Neural crest cell (in vitro differentiated cells): ENCODE data around the gene TOP3A. TPM values are rescaled to one million over a fixed set of nuclear protein-coding genes. Genes with fewer than 3 reads are reported as not detected.
A peak's percentile ranks its signal among the peaks of the same experiment; 100 is the strongest.

Experiments used
- DNase-seq: peaks from one replicate; pipeline ENCODE4 v3.0.0; 2021; ENCODE audit warnings: low read depth, mixed read lengths, low spot score
- H3K27ac Mint-ChIP-seq: one replicate; pipeline ENCODE4 v1.8.0; 2021; ENCODE audit warnings: mild to moderate bottlenecking, mixed read lengths; ENCODE audit not compliant: unreplicated experiment
- H3K27me3 Mint-ChIP-seq: 2 replicates; pipeline ENCODE4 v1.8.0; 2021; ENCODE audit warnings: low read depth, mild to moderate bottlenecking, mixed read lengths
- H3K36me3 Mint-ChIP-seq: 2 replicates; pipeline ENCODE4 v1.8.0; 2021; ENCODE audit warnings: low read depth, mild to moderate bottlenecking, mixed read lengths
- H3K4me1 Mint-ChIP-seq: 2 replicates; pipeline ENCODE4 v1.8.0; 2021; ENCODE audit warnings: mixed read lengths
- H3K4me3 Mint-ChIP-seq: one replicate; pipeline ENCODE4 v1.8.0; 2021; ENCODE audit warnings: mild to moderate bottlenecking, mixed read lengths
- H3K9me3 Mint-ChIP-seq: 2 replicates; pipeline ENCODE4 v1.8.0; 2021; ENCODE audit warnings: mixed read lengths
- total RNA-seq: library from RNA; stranded (reverse); gene quantifications from 2 replicates; pipeline ENCODE4 v1.2.1, GENCODE V29; 2021
- TF ChIP-seq, protein P1 (sequence below): fragments of 200-600 bp; sonication (generic); conservative IDR thresholded peaks from 2 replicates; pipeline ENCODE4 v1.5.0; 2021; ENCODE audit warnings: antibody characterized with exemption, mild to moderate bottlenecking

TOP3A gene
- total RNA-seq, 1 donor from 2014 or later: 107 TPM

DNA sequence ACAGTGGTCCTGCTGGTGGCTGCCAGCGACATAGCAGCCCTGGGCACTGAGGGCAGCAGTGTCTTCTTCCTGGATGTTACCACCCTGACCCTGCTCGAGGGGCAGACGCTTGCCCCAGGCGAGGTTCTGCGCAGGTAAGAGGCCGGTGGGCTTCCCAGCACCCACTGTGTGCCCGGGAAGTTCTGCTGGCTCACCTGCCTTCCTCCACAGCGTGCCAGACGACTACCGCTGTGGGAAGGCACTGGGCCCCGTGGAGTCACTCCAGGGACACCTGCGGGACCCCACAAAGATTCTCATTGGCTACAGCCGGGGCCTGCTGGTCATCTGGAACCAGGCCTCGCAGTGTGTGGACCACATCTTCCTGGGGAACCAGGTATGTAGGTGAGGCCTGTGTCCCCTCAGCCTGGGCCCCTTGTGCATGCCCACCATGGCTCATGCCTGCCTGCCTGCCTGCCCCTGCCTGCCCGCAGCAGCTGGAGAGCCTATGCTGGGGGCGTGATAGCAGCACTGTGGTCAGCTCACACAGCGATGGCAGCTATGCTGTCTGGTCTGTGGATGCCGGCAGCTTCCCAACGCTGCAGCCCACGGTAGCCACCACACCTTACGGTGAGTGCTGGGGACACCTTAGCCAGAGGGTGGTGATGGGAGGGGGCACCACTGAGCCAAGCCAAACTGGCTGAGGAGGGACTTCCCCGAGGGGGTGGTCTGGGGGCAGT is 80.8 kb downstream of the TOP3A start:
- Mint-ChIP-seq H3K4me3 (no peak overlapping the region), H3K4me1 (peaks cover 26% of the 10 kb centered on the region), H3K27me3 (no peaks in the 10 kb centered on the region), H3K9me3 (no peaks in the 10 kb centered on the region), H3K27ac (no peak overlapping the region), H3K36me3 (peaks cover 3% of the 10 kb centered on the region)
- no peak for DNase-seq
- TF ChIP-seq, protein P1, sequence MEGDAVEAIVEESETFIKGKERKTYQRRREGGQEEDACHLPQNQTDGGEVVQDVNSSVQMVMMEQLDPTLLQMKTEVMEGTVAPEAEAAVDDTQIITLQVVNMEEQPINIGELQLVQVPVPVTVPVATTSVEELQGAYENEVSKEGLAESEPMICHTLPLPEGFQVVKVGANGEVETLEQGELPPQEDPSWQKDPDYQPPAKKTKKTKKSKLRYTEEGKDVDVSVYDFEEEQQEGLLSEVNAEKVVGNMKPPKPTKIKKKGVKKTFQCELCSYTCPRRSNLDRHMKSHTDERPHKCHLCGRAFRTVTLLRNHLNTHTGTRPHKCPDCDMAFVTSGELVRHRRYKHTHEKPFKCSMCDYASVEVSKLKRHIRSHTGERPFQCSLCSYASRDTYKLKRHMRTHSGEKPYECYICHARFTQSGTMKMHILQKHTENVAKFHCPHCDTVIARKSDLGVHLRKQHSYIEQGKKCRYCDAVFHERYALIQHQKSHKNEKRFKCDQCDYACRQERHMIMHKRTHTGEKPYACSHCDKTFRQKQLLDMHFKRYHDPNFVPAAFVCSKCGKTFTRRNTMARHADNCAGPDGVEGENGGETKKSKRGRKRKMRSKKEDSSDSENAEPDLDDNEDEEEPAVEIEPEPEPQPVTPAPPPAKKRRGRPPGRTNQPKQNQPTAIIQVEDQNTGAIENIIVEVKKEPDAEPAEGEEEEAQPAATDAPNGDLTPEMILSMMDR: no peak

DNA sequence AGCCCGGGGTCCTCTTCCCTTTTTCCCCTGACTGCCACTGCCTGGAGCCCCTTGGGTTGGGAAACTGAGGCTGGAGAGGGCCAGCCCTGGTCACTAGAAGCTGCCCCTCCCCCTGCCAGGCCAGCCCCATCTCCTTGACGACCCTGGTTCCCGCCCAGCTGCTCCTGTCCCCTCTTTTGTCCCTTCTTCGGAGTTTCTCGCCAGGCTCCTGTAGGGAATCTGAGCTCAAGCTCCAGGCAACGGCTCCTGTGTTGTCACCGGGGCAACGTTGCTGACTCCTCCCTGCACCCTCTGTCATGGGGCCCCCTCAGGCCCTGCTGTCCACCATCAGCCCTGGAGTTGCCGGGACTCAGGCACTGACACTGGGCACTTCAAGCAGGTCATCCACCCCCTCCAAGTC is 83.6 kb downstream of the TOP3A start:
- H3K36me3 Mint-ChIP-seq: no peaks in the 10 kb centered on the region
- peaks cover 52% of the 10 kb centered on the region for H3K4me1 Mint-ChIP-seq

DNA sequence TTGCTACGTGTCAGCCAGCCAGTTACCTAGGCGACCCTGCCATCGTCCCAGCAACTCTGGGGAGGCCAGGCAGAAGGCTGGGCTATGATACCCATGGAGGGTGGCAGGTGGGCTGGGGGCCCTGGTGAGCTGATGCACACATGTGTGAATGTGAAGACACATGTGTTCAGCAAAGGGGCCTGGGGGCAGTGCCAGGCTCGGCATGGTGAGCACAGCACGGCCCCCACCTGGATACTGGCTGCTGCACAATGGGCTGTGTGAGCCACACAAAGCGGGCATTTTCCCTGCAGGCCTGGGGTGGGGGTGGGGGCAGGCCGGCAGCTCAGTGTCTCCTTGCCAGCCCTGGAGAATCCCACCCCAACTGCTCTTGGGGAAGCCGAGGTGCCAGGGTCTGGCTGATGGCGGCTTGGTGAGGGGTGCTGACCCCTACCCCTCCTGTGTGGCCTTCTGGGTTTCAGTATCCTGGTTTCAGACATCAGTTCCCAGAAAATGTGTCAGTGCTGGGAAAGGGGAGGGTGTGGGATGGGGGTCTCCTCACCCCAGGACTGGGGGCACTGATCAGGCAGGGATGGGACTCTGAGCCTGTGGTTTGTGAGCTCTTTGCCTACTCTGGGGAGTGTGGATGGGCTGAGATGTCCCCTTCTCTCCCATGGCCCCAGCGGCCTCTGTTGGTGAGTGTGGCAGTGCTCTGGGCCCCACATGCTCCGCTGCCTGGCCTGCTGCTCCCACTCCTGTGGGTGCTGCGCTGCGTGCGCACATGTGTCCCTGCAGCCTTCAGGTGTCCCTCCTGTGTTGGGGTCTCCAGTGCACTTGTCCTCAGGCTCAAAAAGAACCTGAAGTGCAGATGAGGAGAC is 84.3 kb downstream of the TOP3A start:
- H3K4me3 Mint-ChIP-seq: peak overlapping the region; percentile 72
- H3K4me1 Mint-ChIP-seq: peaks cover 56% of the 10 kb centered on the region
- H3K9me3 Mint-ChIP-seq: no peaks in the 10 kb centered on the region
- no peaks in the 10 kb centered on the region for H3K27me3 Mint-ChIP-seq
- H3K36me3 Mint-ChIP-seq: no peaks in the 10 kb centered on the region
- no peak for DNase-seq
- TF ChIP-seq, protein P1: no peak
- H3K27ac Mint-ChIP-seq: peak overlapping the region; percentile 87

More for the DNA sequence above, 83.6 kb downstream of the TOP3A start:
- peak; percentile 49 for DNase-seq
- Mint-ChIP-seq H3K9me3 (no peaks in the 10 kb centered on the region), H3K4me3 (peak overlapping the region; percentile 84), H3K27me3 (no peaks in the 10 kb centered on the region), H3K27ac (peak overlapping the region; percentile 87)
- TF ChIP-seq, protein P1: no peak

DNA sequence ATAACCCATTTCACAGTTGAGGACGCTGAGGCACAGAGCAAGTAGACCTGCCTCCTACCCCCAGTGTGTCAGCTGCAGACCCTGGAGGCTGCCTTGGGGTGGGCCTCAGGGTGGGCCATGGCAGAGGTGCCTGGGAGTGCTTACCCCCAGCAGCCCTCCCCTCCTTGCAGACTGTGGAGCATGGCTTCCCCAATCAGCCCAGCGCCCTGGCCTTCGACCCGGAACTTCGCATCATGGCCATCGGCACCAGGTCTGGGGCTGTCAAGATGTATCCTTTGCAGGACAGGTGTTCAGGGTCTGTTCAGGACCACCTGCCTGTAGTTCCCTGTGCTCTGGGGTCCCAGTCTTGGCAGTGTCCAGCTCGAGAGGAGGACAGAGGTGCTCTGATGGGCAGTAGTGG is 85.0 kb downstream of the TOP3A start:
- peaks cover 59% of the 10 kb centered on the region for H3K4me1 Mint-ChIP-seq
- DNase-seq: no peak
- H3K27ac Mint-ChIP-seq: no peak overlapping the region
- no peaks in the 10 kb centered on the region for H3K9me3 Mint-ChIP-seq
- H3K36me3 Mint-ChIP-seq: no peaks in the 10 kb centered on the region
- TF ChIP-seq, protein P1: no peak
- H3K4me3 Mint-ChIP-seq: peak overlapping the region; percentile 72
- no peaks in the 10 kb centered on the region for H3K27me3 Mint-ChIP-seq

DNA sequence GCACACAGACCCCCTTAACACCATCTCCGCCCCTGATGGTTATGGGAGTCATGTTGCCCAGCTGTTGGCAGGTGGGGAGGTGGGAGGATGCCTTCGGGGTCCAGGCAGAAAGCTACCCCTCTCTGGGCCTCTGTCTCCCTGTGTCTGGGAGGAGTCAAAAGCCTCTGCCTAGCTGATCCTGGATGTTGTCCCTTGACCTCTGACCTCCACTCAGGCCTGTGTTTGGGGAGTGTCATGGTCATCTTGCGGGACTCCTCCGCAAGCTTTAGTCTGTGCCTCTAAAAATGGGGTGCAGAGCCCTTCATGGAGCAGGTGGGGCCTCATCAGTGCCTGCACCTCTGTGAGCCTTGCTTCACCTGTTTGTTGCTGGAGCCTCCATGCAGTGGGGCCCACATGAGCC is 85.5 kb downstream of the TOP3A start:
- Mint-ChIP-seq H3K27ac (no peak overlapping the region), H3K9me3 (no peaks in the 10 kb centered on the region), H3K4me1 (peaks cover 64% of the 10 kb centered on the region), H3K27me3 (no peaks in the 10 kb centered on the region), H3K4me3 (peak overlapping the region; percentile 72), H3K36me3 (no peaks in the 10 kb centered on the region)
- no peak for DNase-seq
- TF ChIP-seq, protein P1: no peak
